ENCODE measurements around the gene PTPRE. TPM values are rescaled to one million over a fixed set of nuclear protein-coding genes. Genes with fewer than 3 reads are reported as not detected.

The PTPRE gene
- total RNA-seq, 1 donor from 2014 or later: 23.1 TPM

GRCh38 chr10:127908106-127908958, 1.4 kb downstream of the PTPRE start:
- peak; percentile 51 for ATAC-seq

GRCh38 chr10:127908959-127909267, 2.0 kb downstream of the PTPRE start:
- no peak for ATAC-seq

- ATAC-seq: no peak
Observed at GRCh38 chr10:127909716-127910463, 3.0 kb downstream of the PTPRE start.

GRCh38 chr10:127910464-127910770, 3.5 kb downstream of the PTPRE start:
- ATAC-seq: no peak

- no peak for ATAC-seq
Observed at GRCh38 chr10:127911218-127911866, 4.4 kb downstream of the PTPRE start.

GRCh38 chr10:127911867-127912257, 5.0 kb downstream of the PTPRE start:
- ATAC-seq: no peak

GRCh38 chr10:127912607-127913367, 5.9 kb downstream of the PTPRE start:
- ATAC-seq: no peak

GRCh38 chr10:127913368-127913759, 6.5 kb downstream of the PTPRE start:
- no peak for ATAC-seq

GRCh38 chr10:127915324-127915723, 8.4 kb downstream of the PTPRE start:
- no peak for ATAC-seq

GRCh38 chr10:127916826-127917225, 9.9 kb downstream of the PTPRE start:
- no peak for ATAC-seq

- no peak for ATAC-seq
Observed at GRCh38 chr10:127918572-127918971, 11.7 kb downstream of the PTPRE start.

GRCh38 chr10:127919418-127920271, 12.7 kb downstream of the PTPRE start:
- peak; percentile 38 for ATAC-seq

GRCh38 chr10:127920306-127921074, 13.6 kb downstream of the PTPRE start:
- ATAC-seq: no peak

GRCh38 chr10:127921075-127921752, 14.3 kb downstream of the PTPRE start:
- no peak for ATAC-seq

- no peak for ATAC-seq
Observed at GRCh38 chr10:127921753-127922145, 14.8 kb downstream of the PTPRE start.

GRCh38 chr10:127922206-127922605, 15.3 kb downstream of the PTPRE start:
- no peak for ATAC-seq

- no peak for ATAC-seq
Observed at GRCh38 chr10:127922675-127923366, 15.9 kb downstream of the PTPRE start.

- ATAC-seq: no peak
Observed at GRCh38 chr10:127923646-127924045, 16.7 kb downstream of the PTPRE start.

- ATAC-seq: no peak
Observed at GRCh38 chr10:127925471-127926207, 18.7 kb downstream of the PTPRE start.
